Skin of body (tissue), 2 donors: ENCODE measurements around the gene PRSS38. TPM values are rescaled to one million over a fixed set of nuclear protein-coding genes. Genes with fewer than 3 reads are reported as not detected.

Source experiments
- DNase-seq: peaks from one replicate; lab custom pipeline; 2025; lab: John Stamatoyannopoulos, UW
- total RNA-seq: library from RNA; depleted of rRNA; stranded (reverse); fragments of >200 nt; gene quantifications from one replicate; pipeline ENCODE4 v1.2.3, GENCODE V29; 2014

The PRSS38 gene
- total RNA-seq: not detected

- no peak for DNase-seq
These were observed at the start of gene PRSS38 for GRCh38 chr1:227815468-227816409. TSS of gene PRSS38 (plus strand) at chr1:227815675. CDS start at chr1:227815717, 42 bp downstream.

- no peak for DNase-seq
These were observed 49.4 kb upstream of the PRSS38 start for GRCh38 chr1:227766015-227766634.

- no peak for DNase-seq
These were observed 48.7 kb upstream of the PRSS38 start for GRCh38 chr1:227766653-227767277.

GRCh38 chr1:227767401-227768124 is 47.9 kb upstream of the PRSS38 start:
- no peak for DNase-seq

GRCh38 chr1:227768125-227768439 is 47.4 kb upstream of the PRSS38 start:
- DNase-seq: no peak

- DNase-seq: no peak
These were observed 46.8 kb upstream of the PRSS38 start for GRCh38 chr1:227768640-227769039.

- DNase-seq: no peak
These were observed 46.2 kb upstream of the PRSS38 start for GRCh38 chr1:227769047-227769935.

- no peak for DNase-seq
These were observed 45.5 kb upstream of the PRSS38 start for GRCh38 chr1:227769936-227770494.

- no peak for DNase-seq
These were observed 44.7 kb upstream of the PRSS38 start for GRCh38 chr1:227770812-227771211.

- no peak for DNase-seq
These were observed 44.1 kb upstream of the PRSS38 start for GRCh38 chr1:227771326-227771725.

- DNase-seq: no peak
These were observed 43.7 kb upstream of the PRSS38 start for GRCh38 chr1:227771771-227772170.

- no peak for DNase-seq
These were observed 41.9 kb upstream of the PRSS38 start for GRCh38 chr1:227773558-227773957.

GRCh38 chr1:227774051-227774731 is 41.3 kb upstream of the PRSS38 start:
- no peak for DNase-seq

- peak; percentile 87 for DNase-seq
These were observed 40.4 kb upstream of the PRSS38 start for GRCh38 chr1:227774821-227775661.

- no peak for DNase-seq
These were observed 39.6 kb upstream of the PRSS38 start for GRCh38 chr1:227775841-227776240.

- DNase-seq: no peak
These were observed 39.1 kb upstream of the PRSS38 start for GRCh38 chr1:227776331-227776771.

- DNase-seq: no peak
These were observed 38.3 kb upstream of the PRSS38 start for GRCh38 chr1:227777156-227777555.

GRCh38 chr1:227777646-227778045 is 37.8 kb upstream of the PRSS38 start:
- no peak for DNase-seq
